AG08395 (cell line): ENCODE measurements around the gene CIT.
"Not testable (repeated sequence)": the region's sequence is repeated elsewhere in the genome, so short reads cannot be mapped to it uniquely, and the experiment has no call there.

ENCODE experiments used
- DNase-seq: peaks from one replicate; pipeline ENCODE4 v3.0.0; 2012; ENCODE audit warnings: mixed read lengths, low spot score

CIT gene

DNA sequence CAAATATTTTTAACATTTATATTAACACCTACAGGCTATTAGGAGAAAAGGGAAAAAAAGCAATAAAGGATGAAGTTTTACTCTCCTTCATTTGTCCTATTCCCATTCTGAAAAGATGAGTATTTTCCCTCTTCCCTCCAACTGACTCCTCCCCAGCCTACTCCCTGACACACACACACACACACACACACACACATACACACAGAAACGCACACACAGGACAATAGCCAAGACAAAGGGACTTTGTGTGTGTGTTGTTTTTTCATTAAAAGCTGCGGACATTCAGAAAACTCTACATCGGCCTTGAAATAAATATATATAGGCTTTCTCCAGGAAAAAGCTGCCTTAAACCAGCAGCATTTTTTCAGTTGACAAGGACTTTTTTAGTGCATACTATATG, 134.4 kb downstream of the CIT start:
- DNase-seq: no peak

DNA sequence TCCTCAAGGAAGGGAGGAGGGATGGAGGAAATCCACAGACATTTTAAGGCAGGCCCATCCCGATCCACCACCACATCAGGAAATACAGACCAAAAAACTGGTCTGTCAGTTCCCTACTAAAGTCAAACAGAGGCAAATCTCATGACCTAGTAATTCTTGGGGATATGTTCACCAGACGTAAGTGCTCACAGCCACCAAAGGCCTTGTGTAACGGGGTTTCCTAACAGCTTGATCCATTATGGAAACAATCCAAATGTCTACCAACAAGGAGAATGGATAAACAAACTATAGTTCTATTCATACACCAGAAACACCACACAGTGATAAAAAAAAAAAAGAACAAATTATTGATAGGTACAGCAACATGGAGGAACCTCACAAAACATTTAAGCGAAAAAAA, 136.3 kb downstream of the CIT start:
- no peak for DNase-seq

DNA sequence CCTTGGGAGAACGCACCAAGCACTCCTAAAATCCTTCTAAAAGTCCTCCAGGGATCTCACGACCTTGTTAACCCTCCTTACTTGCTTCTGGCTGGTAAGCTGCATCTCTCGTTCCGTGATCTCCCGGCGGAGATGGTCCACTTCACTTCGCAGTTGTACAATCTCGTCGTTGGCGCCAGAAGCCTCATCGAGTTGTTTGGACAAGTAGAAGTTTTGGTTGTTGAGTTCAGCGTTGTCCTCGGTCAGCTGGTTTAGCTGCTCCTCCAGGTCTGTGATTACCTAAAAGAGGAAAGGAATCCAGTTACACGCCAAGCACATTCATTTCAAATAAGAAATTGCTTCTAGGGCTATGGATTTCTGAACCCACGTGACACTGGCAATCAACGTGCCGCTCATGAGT, 142.0 kb downstream of the CIT start:
- no peak for DNase-seq

DNA sequence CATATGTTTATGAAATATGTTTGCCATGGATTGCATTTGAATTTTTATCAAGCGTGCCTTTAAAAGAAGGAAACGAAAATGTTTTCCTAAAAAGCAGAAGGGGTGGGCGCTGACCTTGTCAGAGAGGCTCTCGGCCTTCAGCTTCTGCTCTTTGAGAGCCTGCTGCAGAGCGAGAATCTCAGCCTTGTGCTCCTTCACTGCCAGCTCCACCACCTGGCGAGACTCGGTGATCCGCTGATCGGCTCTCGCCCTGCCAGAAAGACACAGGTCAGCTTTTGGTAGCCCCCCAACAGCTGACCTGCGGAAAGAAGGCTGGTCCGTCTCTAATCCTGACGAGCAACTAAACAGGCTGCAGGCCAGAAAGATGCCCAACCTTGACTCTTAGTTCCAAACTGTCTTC, 146.7 kb downstream of the CIT start:
- no peak for DNase-seq

DNA sequence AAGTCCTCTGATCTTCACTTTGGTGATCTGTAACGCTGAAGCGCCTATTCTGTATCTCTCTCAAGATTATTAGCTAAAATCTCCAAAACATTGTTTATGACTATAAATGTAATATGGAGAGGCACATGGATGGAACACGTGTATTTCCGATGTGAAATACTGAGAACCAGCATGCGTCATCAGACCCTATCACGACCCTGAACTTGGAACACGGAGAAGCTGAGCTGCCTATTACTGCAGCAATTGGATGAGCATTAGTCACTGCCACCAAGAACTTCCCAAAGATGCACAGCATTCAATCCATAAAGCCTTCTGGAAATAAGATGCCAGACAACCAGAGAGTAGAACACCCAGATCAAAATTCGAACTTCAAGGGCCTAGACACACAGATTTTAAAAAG, 147.2 kb downstream of the CIT start:
- no peak for DNase-seq

DNA sequence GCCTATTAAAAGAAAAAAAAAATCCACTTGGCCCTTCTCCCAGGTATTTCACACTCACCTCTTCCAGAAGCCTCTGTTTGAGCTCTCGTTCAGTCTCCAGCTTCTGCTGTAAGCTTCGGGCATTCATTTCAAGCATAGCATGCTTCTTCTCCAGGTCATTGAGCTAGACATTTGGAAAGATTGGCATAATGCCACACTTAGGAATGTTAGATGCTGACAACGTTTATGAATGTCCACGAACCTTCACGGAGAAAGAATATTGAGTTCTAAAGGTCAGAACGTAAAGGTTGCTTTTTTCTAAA, 148.7 kb downstream of the CIT start:
- DNase-seq: no peak

DNA sequence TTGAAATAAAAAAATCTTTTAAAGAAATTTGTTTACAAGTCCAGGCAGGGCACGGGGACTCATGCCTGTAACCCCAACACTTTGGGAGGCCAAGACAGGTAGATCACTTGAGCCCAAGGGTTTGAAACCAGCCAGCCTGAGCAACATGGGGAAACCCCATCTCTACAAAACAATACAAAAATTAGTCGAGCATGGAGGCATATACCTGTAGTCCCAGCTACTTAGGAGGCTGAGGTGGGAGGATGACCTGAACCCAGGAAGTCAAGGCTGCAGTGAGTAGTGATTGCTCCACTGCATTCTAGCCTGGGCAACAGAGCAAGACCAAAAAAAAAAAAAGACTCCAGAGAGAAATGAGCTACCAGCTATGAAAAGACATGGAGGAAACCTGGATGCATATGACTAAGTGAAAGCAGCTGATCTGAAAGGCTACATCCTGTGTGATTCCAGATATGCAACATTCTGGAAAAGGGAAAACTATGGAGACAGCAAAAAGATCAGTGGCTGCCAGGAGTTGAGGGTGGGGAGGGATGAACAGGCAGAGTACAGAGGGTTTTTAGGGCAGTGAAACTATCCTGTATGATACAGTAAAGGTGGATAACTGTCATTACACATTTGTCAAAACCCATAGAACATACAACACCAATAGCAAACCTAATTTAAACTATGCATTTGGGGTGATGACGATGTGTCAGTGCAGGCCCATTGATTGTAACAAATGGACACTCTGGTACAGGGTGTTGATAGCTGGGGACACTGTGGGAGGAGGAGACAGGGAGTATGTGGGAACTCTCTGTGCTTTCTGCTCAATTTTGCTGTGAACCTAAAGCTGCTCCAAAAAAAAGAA, 149.3 kb downstream of the CIT start:
- DNase-seq: no peak

DNA sequence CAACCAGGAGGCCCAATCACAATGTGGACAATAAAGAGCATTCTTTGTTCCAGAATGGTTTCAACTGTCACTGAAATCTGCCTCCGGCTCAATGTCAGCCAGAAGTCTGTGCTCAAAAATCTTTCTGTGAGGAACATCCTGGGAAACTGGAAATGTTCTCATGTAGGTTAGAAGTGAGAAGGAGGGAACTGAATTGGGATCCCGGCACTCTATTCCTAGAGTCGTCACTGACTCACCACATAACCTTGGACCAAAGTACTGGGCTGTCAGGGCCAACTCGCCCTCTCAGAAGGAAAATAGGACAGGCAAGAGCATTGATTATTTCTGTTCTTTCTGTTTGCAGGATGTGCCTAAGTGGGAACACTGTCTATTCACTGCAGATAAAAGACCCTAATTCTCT, 151.6 kb downstream of the CIT start:
- DNase-seq: no peak

DNA sequence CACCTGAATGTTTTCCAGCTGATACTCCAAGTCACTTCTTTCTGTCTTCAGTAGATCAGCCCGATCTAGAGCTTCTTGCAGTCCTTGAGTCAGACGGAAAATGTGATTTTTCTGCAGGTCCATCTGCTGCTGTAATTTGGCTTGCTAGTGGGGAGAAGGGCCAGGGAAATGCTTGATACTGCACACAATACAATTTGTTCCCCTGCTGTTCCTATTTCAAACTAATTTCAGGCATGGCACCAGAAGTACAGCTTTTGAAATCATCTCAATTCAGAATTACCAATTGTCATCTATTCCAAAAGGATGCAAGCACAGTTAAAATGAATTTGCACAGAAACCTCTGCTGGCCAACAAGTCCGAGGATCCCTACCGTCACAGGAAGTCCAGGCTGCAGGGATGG, 155.8 kb downstream of the CIT start:
- no peak for DNase-seq

DNA sequence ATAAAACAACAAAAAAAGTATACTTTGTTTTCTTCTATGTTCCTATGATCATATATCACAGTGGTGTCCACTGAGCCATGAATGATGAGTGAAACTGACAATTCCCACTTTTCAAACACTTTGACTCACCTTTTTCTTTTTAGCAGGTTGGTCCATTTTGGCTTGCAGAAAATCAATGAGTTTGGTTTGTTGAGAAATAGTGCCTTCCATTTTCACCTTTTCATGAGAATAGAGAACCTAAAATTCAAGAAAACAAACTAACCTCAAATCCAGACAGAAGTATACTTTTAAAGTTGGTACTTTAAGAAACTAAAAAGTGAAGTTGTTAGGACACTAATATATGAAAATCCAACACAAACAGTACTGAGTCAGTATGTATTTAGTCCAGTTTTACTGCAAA, 156.8 kb downstream of the CIT start:
- no peak for DNase-seq

DNA sequence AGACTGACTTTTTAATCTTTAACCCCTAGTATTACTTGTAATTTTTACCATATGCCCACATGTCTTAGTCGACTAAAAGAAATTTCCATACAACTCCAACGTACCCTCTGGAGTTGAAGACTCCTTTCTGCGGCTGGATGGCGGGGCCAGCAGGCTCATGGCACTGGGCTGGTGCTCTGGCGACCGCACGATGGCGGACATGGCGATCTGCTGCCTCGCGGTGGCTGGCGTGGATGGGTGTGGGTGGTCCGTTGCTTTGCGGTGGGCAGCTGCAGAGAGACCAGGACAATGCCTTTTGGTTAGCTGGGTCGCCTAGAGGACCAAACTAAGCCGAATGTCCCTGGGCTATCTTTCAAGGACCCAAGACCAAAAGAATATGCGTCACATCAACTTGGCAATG, 159.0 kb downstream of the CIT start:
- no peak for DNase-seq

DNA sequence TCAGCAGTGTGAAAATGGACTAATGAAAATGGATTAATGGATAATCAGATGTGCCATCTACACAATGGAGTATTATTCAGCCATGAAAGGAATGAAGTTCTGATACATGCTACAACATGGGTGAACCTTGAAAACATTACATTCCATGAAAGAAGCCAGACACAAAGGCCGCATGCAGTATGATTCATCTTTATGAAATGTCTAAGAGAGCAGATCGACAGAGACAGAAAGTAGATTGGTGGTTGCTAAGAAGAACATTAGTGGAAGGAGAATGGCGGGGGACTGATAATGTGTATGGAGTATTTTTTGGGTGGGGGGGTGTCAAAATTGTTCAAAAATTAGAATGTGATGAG, 161.9 kb downstream of the CIT start:
- no peak for DNase-seq

DNA sequence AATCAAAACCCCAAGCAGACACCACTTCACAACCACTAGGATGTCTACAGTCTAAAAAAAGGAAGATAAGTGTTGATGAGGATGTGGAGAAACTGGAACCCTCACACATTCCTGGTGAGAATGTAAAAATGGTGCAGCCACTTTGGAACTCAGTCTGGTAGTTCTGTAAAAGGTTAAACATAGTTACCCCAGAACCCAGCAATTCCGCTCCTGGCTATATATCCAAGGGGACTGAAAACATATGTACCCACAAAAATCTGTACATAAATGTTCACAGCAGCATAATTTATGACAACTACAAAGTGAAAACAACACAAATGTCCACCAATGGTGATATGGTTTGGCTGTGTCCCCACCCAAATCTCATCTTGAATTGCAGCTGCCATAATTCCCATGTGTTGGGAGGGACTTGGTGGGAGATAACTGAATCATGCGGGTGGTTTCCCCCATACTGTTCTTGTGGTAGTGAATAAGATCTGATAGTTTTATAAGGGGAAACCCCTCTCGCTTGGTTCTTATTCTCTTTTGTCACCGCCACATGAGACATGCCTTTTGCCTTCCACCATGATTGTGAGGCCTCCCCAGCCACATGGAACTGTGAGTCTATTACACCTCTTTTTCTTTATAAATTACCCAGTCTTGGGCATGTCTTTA, 162.4 kb downstream of the CIT start:
- no peak for DNase-seq

DNA sequence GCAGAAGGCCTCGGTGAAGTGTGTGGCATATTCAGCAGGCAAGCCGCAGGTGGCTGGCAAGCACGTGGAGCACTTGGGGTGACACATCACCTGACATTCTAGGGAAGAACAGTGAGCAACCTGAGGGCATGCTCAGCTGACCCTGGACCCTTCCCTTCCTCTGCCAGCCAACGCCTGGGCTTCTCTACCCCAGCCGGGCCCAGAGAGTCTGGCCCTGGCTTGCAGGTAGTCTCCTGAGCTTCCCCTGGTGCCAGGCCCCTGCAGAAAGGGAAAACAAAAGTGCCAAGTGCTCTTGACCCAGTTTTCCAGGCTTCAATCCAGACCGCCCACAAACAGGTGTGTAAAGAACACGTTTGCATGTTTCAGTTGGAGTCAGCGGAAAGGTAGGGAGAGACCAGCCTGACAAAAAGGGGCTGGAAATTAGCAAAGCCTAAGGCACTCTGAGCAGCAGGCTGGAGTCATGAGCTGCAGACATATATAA, 163.5 kb downstream of the CIT start:
- DNase-seq: no peak

DNA sequence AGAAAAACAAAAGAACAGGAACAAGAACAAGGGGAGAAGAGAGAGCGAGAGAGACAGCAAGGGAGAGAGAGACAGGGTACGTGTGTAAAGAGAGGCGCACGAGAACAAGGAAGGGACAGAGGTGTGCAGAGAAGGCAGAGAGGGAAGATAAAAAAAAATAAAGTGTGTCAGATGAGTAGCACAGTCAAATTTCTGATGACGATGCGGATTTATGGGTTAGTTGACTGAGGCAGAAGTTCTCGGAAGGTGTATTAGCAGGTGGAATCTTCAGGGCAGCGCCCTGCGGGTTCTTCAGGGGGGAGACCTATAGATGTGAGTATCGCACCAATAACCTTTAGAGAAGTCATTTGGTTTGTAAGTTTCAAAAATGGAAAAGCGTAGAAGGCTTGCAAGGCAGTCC, 164.4 kb downstream of the CIT start:
- DNase-seq: no peak

DNA sequence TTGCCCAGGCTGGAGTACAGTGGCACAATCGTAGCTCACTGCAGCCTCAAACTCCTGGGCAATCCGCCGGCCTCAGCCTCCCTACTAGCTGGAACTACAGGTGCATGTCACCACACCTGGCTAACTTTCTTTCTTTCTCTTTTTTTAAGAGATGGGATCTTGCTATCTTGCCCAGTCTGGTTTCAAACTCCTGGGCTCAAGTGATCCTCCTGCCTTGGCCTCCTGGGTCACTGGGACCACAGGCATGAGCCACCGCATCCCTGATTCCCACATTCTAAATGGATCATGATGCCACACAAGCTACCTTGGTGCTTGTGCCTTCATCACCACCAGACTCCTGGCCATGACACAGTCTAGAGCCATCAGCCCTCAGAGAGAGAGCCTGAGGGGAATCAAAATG, 165.4 kb downstream of the CIT start:
- no peak for DNase-seq

DNA sequence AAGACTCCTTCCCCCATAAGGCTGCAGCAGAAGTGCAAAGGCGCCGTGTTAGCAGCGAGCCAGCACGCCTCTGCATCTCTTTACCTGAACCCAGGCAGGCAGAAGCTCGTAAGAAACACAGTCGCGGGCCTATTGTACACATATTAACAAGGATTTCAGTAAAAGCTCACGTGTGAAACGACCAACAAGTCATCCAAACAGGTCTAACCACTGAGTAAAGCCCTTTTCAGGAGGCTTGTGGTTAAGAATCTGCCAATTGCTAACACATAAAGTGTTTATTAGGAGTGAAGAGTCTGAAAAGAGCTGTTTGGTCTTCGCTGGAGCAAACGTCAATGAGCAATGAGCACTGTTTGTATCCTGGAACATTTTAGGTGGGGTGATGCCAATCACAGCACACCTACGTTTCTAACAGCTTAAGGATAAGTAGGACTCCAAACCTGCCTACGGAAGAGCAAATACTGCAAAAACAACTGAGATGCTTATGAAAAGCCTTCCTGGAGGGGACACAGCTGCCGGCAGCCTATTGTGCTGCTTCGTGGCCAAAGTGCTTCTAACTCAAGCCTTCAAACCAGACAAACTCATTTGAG, 166.1 kb downstream of the CIT start:
- DNase-seq: no peak

DNA sequence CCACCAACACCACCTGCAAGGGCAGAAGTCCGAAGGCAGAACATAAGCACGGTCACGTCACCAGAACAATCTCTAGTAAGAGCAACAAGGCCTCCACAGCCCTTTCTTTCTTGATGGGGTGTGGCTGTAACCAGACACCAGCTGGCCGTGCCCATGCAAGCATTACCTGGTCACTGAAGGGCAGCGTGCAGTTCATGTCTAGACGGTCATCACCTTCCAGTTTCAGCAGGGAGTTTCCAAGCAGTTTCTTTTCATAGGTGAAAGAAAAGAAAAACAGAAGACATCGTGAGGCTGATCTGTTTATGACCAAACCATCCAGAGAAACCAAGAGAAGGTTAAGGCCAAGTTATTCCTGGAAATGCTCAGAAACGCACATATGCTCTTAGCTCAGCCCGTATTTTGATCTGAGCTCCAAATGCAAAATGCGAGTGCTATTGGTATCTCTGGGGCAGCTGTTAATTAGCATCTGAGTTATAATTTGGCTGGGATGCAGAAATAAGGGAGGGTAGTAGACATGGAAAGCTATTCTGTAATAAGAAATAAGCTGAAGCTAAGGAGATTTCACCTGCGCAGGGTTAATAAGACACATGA, 166.7 kb downstream of the CIT start:
- DNase-seq: no peak

DNA sequence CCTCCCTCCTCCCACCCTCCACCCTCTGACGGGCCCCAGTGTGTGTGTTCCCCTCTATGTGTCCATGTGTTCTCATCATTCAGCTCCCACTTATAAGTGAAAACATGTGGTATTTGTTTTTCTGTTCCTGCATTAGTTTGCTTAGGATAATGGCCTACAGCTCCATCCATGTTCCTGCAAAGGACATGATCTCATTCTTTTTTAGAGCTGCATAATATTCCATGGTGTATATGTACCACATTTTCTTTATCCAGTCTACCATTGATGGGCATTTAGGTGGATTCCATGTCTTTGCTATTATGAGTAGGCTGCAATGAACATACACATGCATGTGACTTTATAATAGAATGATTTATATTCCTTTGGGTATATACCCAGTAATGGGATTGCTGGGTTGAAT, 170.7 kb downstream of the CIT start:
- not testable (repeated sequence) for DNase-seq

DNA sequence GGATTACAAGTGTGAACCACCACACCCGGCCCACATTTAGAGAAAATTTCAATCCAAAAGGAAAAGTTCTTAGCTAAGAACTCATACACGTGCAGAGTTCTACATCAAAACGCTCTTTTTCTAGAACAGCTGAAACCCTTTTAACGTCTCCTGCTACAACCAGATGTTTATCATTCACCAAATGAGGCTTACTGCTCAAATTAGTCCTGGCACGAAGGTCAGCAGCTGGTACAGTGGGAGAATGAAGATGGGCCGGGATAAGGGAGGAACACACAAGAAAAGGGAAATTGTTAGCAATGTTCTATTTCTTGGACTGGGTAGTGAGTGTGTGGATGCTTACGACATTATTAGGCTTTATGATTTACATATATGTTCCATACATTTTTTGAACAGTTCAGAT, 171.9 kb downstream of the CIT start:
- peak; percentile 15 for DNase-seq

DNA sequence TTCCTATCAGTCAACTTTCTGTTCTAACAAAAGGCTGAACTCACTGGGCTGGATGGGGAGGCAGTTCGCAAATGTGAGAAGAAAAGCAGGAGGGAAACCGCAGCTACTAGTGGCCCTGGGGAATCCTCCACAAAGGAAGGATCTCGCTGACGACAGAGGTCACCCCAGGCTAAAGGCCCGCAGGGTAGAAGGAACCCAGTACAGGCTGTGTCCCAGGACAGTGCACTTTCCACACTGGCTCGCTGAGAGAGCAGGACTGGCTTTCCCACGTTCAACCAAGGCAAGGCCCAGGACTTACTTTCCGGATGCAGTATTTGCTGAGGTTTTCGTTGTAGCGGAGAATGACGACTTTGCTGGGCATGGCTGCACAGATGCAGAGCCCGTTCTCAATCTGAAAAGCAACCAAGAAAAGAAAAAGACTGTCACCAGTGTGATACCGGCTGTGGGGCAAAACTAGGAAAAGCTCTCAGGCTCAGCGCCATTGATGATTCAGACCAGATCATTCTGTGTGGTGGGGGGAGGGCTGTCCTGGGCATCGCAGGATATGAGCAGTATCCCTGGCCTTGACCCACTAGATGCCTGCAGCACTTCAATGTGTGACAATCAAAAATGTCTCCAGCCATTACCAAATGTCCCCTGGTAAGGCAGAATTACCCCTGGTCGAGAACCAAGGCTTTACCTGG, 172.9 kb downstream of the CIT start:
- DNase-seq: peak; percentile 71

DNA sequence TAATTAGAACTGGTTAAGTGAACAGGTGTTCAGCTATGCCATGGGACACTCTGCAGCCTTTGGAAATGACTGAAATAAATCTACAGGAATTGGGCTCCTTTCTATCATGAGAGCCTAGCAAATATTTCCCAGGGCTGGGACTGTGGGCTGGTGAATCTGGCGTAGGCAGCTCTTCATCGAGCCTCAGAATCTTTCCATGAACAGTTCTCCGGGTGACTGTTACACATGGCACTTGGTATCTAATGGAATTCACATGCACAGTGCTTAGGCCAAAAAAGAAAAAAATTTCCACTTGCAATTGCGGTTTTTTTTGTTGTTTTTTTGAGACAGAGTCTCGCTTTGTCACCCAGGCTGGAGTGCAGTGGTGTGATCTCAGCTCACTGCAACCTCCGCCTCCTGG, 177.0 kb downstream of the CIT start:
- peak; percentile 87 for DNase-seq
